Activated CD8-positive, alpha-beta T cell treated with anti-CD3 and anti-CD28 coated beads for 36 hours (primary cell): Measurements from ENCODE around the gene TLR1. TPM values are rescaled to one million over a fixed set of nuclear protein-coding genes. Genes with fewer than 3 reads are reported as not detected.

ENCODE experiments used
- ATAC-seq: fragments of 200-7000 bp; cut with Tn5 transposase; one replicate; pipeline ENCODE4 v1.10.0; 2021; ENCODE audit warnings: mild to moderate bottlenecking, moderate library complexity
- CTCF ChIA-PET: fragments of 350-600 bp; sonication (Branson Sonifier 250); formaldehyde crosslinking; loops from one replicate; lab custom pipeline; 2021; ENCODE audit warnings: antibody characterized with exemption; lab: Charles Lee
- POLR2A ChIA-PET: fragments of 350-600 bp; sonication (Branson Sonifier 250); formaldehyde crosslinking; loops from one replicate; lab custom pipeline; 2021; ENCODE audit warnings: antibody characterized with exemption; lab: Charles Lee
- DNase-seq: peaks from one replicate; pipeline ENCODE4 v3.0.0-alpha.2; 2020
- H3K27ac Mint-ChIP-seq: one replicate; pipeline ENCODE4 v1.8.0; 2021; ENCODE audit warnings: mild to moderate bottlenecking, mixed read lengths
- H3K27me3 Mint-ChIP-seq: one replicate; pipeline ENCODE4 v1.8.0; 2021; ENCODE audit warnings: mixed read lengths
- H3K36me3 Mint-ChIP-seq: one replicate; pipeline ENCODE4 v1.8.0; 2021; ENCODE audit warnings: low read depth, mixed read lengths
- H3K4me1 Mint-ChIP-seq: one replicate; pipeline ENCODE4 v1.8.0; 2021; ENCODE audit warnings: low read depth, mixed read lengths
- H3K4me3 Mint-ChIP-seq: one replicate; pipeline ENCODE4 v1.8.0; 2021; ENCODE audit warnings: mild to moderate bottlenecking, moderate library complexity, mixed read lengths
- H3K9me3 Mint-ChIP-seq: one replicate; pipeline ENCODE4 v1.8.0; 2021; ENCODE audit warnings: mixed read lengths
- intact Hi-C: fragments of 100-400 bp; cut with micrococcal nuclease; formaldehyde crosslinking; loops from one replicate; pipeline ENCODE4 v1.10.0; 2022
- total RNA-seq, 2 experiments: library from RNA; stranded (reverse); gene quantifications; one replicate each; pipeline ENCODE4 v1.2.3, GENCODE V29; 2021
- TF ChIP-seq, protein P1 (sequence below): fragments of 200-600 bp; IDR thresholded peaks from one replicate; pipeline ENCODE4 v1.8.0; 2022; ENCODE audit warnings: antibody characterized with exemption, mild to moderate bottlenecking

Gene TLR1, protein sequence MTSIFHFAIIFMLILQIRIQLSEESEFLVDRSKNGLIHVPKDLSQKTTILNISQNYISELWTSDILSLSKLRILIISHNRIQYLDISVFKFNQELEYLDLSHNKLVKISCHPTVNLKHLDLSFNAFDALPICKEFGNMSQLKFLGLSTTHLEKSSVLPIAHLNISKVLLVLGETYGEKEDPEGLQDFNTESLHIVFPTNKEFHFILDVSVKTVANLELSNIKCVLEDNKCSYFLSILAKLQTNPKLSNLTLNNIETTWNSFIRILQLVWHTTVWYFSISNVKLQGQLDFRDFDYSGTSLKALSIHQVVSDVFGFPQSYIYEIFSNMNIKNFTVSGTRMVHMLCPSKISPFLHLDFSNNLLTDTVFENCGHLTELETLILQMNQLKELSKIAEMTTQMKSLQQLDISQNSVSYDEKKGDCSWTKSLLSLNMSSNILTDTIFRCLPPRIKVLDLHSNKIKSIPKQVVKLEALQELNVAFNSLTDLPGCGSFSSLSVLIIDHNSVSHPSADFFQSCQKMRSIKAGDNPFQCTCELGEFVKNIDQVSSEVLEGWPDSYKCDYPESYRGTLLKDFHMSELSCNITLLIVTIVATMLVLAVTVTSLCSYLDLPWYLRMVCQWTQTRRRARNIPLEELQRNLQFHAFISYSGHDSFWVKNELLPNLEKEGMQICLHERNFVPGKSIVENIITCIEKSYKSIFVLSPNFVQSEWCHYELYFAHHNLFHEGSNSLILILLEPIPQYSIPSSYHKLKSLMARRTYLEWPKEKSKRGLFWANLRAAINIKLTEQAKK
- 1 to 10 TPM; 1.5 to 1.9 TPM for total RNA-seq

DNA sequence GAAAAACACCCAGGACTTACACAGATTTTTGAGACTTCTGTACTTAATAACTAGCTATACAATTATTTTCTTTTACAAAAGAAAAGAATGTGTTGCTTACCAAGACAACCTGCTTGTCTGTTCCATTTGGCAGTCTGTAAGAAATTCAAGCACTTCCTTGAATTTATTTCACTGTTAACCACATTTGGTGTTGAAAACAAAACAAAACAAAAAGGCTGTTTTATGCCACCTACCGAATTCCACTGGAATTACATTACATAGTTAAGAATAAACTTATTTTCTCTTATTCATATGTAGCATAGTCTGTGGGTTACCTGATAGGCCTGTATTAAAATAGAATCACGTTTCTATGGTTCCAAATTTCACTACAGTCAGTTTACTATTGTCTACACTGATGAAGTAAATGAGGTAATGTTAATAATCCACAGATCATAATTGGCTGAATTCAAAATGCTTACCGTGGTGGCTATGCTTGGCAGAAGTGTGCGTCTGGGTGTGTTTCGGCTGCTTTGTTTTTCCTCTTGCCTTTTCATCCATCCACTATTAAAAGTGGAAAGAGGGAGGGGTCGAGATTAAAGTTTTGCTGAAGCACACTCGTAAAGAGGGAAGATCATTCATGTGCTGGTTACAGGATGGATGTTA is at the start of gene TLR1:
TSS of gene TLR1 (minus strand) at position 138 of the 642 bp plus-strand sequence. CDS start 5,960 bp downstream, outside the sequence.
- POLR2A ChIA-PET, result interaction anchor here (0.8 to 1.1 kb wide), 3 partner anchors 11 to 149 kb away, joined by 3 to 4 read pairs (median 4); no protein-coding TSS in a partner anchor
- H3K27me3 Mint-ChIP-seq, result no peaks in the 10 kb centered on the region
- H3K36me3 Mint-ChIP-seq, result peaks cover 28% of the 10 kb centered on the region
- CTCF ChIA-PET, result interaction anchor here (0.9 to 4.2 kb wide), 29 partner anchors 9 to 625 kb away, joined by 3 to 55 read pairs (median 5); partner anchors contain the start of genes FAM114A1, TLR10 and TLR6
- peak within 1 kb of the TSS; percentile 64 for H3K4me3 Mint-ChIP-seq
- TF ChIP-seq, protein P1, sequence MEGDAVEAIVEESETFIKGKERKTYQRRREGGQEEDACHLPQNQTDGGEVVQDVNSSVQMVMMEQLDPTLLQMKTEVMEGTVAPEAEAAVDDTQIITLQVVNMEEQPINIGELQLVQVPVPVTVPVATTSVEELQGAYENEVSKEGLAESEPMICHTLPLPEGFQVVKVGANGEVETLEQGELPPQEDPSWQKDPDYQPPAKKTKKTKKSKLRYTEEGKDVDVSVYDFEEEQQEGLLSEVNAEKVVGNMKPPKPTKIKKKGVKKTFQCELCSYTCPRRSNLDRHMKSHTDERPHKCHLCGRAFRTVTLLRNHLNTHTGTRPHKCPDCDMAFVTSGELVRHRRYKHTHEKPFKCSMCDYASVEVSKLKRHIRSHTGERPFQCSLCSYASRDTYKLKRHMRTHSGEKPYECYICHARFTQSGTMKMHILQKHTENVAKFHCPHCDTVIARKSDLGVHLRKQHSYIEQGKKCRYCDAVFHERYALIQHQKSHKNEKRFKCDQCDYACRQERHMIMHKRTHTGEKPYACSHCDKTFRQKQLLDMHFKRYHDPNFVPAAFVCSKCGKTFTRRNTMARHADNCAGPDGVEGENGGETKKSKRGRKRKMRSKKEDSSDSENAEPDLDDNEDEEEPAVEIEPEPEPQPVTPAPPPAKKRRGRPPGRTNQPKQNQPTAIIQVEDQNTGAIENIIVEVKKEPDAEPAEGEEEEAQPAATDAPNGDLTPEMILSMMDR, result peak; percentile 77
- H3K27ac Mint-ChIP-seq, result peak within 1 kb of the TSS; percentile 88
- H3K4me1 Mint-ChIP-seq, result peaks cover 19% of the 10 kb centered on the region
- DNase-seq (no peak), ATAC-seq (peak; percentile 82)
- intact Hi-C loops, result loop anchor here (5.0 kb wide), 1 partner anchor 42 kb away; no protein-coding TSS in a partner anchor
- peaks cover 27% of the 10 kb centered on the region for H3K9me3 Mint-ChIP-seq

DNA sequence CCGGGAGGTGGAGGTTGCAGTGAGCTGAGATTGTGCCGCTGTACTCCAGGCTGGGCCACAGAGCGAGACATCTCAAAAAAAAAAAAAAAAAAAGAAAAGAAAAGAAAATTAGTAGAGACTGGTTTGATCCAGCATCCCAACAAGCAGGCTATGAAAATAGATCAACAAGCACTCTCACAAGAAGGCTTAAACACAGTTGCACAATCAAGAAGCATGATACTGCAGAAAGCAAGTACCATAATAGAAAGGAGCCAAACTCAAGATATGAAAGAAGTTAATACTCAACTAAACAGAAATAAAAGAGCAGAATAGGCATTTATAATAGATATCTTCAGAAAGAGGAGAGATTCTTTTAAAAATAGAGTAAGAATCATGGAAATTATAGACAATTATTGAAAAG is 41.4 kb upstream of the TLR1 start:
- no peaks in the 10 kb centered on the region for H3K36me3 Mint-ChIP-seq
- H3K27ac Mint-ChIP-seq, result no peak overlapping the region
- DNase-seq (no peak), ATAC-seq (no peak)
- H3K4me3 Mint-ChIP-seq, result no peak overlapping the region
- TF ChIP-seq, protein P1, result no peak
- ChIA-PET POLR2A (no interaction called here), CTCF (interaction anchor here (1.1 kb wide), 2 partner anchors 15 to 43 kb away, joined by 3 to 4 read pairs; no protein-coding TSS in a partner anchor)
- no peaks in the 10 kb centered on the region for H3K4me1 Mint-ChIP-seq
- H3K27me3 Mint-ChIP-seq, result no peaks in the 10 kb centered on the region
- H3K9me3 Mint-ChIP-seq, result peaks cover 14% of the 10 kb centered on the region
- intact Hi-C loops, result no loop called here

DNA sequence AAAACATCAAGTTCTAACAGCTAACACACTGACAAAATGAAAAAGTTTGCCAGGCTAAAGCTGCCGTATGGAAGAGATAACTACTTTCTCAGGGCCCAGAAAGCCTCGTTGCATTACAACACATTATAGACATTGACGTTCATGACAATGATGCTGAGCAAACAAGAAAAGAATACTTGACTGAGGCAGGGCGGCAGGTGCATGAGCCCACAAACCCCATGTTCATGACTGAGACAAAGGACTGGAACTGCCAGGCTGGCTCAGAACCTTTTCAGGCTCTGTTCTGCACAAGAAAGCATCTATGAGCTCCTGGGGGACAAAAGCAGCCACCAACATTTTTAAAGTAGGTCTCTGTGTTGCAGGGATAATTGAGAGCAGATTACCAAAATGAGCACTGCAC is 38.4 kb upstream of the TLR1 start:
- DNase-seq (no peak), ATAC-seq (no peak)
- ChIA-PET POLR2A (no interaction called here), CTCF (interaction anchor here (0.9 to 3.2 kb wide), 4 partner anchors 11 to 83 kb away, joined by 3 to 14 read pairs (median 5); no protein-coding TSS in a partner anchor)
- no peaks in the 10 kb centered on the region for H3K9me3 Mint-ChIP-seq
- no peaks in the 10 kb centered on the region for H3K36me3 Mint-ChIP-seq
- TF ChIP-seq, protein P1, result no peak
- intact Hi-C loops, result no loop called here
- no peak overlapping the region for H3K4me3 Mint-ChIP-seq
- H3K27ac Mint-ChIP-seq, result no peak overlapping the region
- H3K27me3 Mint-ChIP-seq, result no peaks in the 10 kb centered on the region
- H3K4me1 Mint-ChIP-seq, result peaks cover 7% of the 10 kb centered on the region

DNA sequence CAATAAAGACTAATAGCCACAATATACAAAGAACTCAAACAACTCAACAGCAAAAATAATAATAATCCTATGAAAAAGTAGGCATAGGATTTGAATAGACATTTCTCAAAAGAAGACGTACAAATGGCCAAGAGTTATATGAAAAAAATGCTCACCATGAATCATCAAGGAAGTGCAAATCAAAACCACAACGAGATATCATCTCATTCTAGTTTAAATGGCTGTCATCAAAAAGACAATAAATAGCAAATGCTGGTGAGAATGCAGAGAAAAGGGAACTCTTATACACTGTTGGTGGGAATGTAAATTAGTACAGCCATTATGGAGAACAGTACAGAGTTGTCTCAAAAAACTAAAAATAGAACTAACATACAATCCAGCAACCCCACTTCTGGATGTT is 33.3 kb upstream of the TLR1 start:
- Mint-ChIP-seq H3K4me3 (no peak overlapping the region), H3K27me3 (no peaks in the 10 kb centered on the region), H3K9me3 (peaks cover 14% of the 10 kb centered on the region), H3K27ac (peak overlapping the region; percentile 25), H3K36me3 (peaks cover 2% of the 10 kb centered on the region), H3K4me1 (peaks cover 16% of the 10 kb centered on the region)
- TF ChIP-seq, protein P1, result no peak
- ChIA-PET CTCF (interaction anchor here (1.0 kb wide), 1 partner anchor 24 kb away, joined by 3 read pairs; no protein-coding TSS in a partner anchor), POLR2A (no interaction called here)
- intact Hi-C loops, result no loop called here
- DNase-seq, result no peak
- ATAC-seq, result peak; percentile 77
